Measurements from ENCODE around the gene SEZ6L2. TPM values are rescaled to one million over a fixed set of nuclear protein-coding genes. Genes with fewer than 3 reads are reported as not detected.
"Not testable (repeated sequence)": the region's sequence is repeated elsewhere in the genome, so short reads cannot be mapped to it uniquely, and the experiment has no call there.

The SEZ6L2 gene
- total RNA-seq, 4 donors from 2014 or later: 0.33 to 1.5 (median 0.79) TPM

DNA sequence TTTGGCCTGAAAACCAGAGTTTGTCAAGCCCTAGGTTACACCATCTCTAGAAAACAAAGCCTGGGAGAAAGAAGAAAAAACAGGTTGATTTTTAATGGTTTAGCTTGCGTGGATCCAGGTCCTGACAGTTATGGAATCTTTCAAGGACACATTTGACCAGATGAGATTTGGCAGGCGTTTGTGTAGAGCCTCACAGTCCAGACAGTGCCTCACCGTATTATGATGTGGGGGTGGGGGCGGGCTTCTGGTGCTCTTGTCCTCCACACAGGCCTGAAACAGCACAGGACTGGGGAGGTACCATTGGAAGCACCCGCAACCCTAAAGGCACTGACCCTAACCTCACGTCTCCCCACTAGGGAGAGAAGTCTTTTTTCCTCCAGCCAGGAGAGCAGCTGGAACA lies 59.5 kb downstream of the SEZ6L2 start:
- intact Hi-C loops (cut with DNase I): loop anchor here (10.0 kb wide), 1 partner anchor 185 kb away; the partner anchor contains the start of gene C16orf92
- Histone ChIP-seq H3K27ac (no peak overlapping the region), H3K4me1 (no peaks in the 10 kb centered on the region), H3K4me3 (replicated peaks in 1 of 3) (no peak overlapping the region), H3K27me3 (no peaks in the 10 kb centered on the region), H3K36me3 (peaks cover 52 to 73% of the 10 kb centered on the region in 2 donors), H3K9me3 (no peaks in the 10 kb centered on the region)
- no peak for TF ChIP-seq POLR2A (IDR thresholded peaks at IDR 0.05)
- WGBS, 2 donors: 91 to 94% methylated on average over 4 to 6 of the region's 6 CpGs
- DNase-seq: no peak

DNA sequence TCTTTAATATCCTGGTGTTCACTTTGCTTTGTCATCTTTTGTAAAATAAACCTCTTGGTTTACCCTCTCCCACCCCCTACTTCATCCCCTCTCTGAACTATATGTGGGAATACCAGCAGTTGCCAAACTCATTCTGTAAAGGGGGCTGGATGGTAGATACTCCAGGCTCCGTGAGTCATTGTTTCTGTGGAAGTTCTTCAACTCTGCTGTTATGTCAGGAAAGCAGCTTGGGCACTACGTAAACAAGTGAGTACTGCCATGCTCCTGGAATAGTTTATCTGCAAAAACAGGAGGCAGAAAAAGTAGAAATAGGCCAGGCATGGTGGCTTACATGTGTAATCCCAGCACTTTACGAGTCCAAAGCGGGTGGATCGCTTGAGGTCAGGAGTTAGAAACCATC lies 61.5 kb downstream of the SEZ6L2 start:
- H3K27ac ChIP-seq: no peak overlapping the region
- 93 to 98% methylated on average over 5 of the region's 5 CpGs for whole genome bisulfite sequencing, 2 donors
- H3K27me3 ChIP-seq: no peaks in the 10 kb centered on the region
- H3K9me3 ChIP-seq: no peaks in the 10 kb centered on the region
- H3K4me3 ChIP-seq (replicated peaks in 1 of 3): no peak overlapping the region
- DNase-seq: no peak
- peaks cover 56 to 73% of the 10 kb centered on the region in 2 donors for H3K36me3 ChIP-seq
- intact Hi-C loops (cut with DNase I): loop anchor here (10.0 kb wide), 1 partner anchor 187 kb away; the partner anchor contains the start of gene C16orf92
- no peaks in the 10 kb centered on the region for H3K4me1 ChIP-seq
- TF ChIP-seq POLR2A (IDR thresholded peaks at IDR 0.05): no peak
- TF ChIP-seq, protein P1, sequence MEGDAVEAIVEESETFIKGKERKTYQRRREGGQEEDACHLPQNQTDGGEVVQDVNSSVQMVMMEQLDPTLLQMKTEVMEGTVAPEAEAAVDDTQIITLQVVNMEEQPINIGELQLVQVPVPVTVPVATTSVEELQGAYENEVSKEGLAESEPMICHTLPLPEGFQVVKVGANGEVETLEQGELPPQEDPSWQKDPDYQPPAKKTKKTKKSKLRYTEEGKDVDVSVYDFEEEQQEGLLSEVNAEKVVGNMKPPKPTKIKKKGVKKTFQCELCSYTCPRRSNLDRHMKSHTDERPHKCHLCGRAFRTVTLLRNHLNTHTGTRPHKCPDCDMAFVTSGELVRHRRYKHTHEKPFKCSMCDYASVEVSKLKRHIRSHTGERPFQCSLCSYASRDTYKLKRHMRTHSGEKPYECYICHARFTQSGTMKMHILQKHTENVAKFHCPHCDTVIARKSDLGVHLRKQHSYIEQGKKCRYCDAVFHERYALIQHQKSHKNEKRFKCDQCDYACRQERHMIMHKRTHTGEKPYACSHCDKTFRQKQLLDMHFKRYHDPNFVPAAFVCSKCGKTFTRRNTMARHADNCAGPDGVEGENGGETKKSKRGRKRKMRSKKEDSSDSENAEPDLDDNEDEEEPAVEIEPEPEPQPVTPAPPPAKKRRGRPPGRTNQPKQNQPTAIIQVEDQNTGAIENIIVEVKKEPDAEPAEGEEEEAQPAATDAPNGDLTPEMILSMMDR (IDR thresholded peaks at IDR 0.05): no peak

DNA sequence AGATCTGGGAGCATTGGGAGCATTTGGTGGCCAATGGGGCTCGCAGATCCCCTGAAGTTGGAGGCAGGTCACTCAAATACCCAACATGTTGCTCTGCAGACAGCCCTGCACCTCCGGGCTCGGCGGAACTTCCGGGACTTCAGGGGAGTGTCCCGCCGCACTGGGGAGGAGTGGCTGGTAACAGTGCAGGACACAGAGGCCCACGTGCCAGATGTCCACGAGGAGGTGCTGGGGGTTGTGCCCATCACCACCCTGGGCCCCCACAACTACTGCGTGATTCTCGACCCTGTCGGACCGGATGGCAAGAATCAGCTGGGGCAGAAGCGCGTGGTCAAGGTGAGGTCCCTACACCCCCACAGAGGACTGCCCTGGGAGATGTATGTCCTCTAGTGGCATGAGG lies 62.7 kb downstream of the SEZ6L2 start:
- DNase-seq: no peak
- no peak overlapping the region for H3K27ac ChIP-seq
- no peaks in the 10 kb centered on the region for H3K27me3 ChIP-seq
- TF ChIP-seq, protein P1 (IDR thresholded peaks at IDR 0.05): no peak
- TF ChIP-seq POLR2A (IDR thresholded peaks at IDR 0.05): no peak
- WGBS, 2 donors: 83 to 88% methylated on average over 12 to 15 of the region's 15 CpGs
- peaks cover 46 to 66% of the 10 kb centered on the region in 2 donors for H3K36me3 ChIP-seq
- H3K4me1 ChIP-seq: no peaks in the 10 kb centered on the region
- intact Hi-C loops (cut with DNase I): loop anchor here (10.0 kb wide), 1 partner anchor 188 kb away; the partner anchor contains the start of gene C16orf92
- H3K9me3 ChIP-seq: no peaks in the 10 kb centered on the region
- no peak overlapping the region for H3K4me3 ChIP-seq (replicated peaks in 1 of 3)

DNA sequence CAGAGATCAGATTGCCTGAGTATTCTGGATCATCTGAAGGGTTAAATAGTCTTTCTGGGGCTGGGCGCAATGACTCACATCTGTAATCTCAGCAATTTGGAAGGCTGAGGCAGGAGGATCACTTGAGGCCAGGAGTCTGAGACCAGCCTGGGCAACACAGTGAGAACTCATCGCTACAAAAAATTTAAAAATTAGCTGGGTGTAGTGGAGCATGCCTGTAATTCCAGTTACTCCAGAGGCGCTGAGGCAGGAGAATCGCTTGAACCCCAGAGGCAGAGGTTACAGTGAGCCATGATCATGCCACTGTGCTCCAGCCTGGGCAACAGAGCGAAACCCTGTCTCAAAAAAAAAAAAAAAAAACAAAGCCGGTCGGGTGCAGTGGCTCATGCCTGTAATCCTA lies 63.4 kb downstream of the SEZ6L2 start:
- TF ChIP-seq POLR2A (IDR thresholded peaks at IDR 0.05): no peak
- TF ChIP-seq, protein P1 (IDR thresholded peaks at IDR 0.05): no peak
- DNase-seq: no peak
- no peak overlapping the region for H3K4me3 ChIP-seq (replicated peaks in 1 of 3)
- no peak overlapping the region for H3K27ac ChIP-seq
- H3K4me1 ChIP-seq: no peaks in the 10 kb centered on the region
- peaks cover 48 to 63% of the 10 kb centered on the region in 2 donors for H3K36me3 ChIP-seq
- H3K9me3 ChIP-seq: no peaks in the 10 kb centered on the region
- H3K27me3 ChIP-seq: no peaks in the 10 kb centered on the region
- intact Hi-C loops (cut with DNase I): loop anchor here (10.0 kb wide), 1 partner anchor 189 kb away; the partner anchor contains the start of gene C16orf92
- 76 to 87% methylated on average over 7 of the region's 7 CpGs for WGBS, 2 donors

DNA sequence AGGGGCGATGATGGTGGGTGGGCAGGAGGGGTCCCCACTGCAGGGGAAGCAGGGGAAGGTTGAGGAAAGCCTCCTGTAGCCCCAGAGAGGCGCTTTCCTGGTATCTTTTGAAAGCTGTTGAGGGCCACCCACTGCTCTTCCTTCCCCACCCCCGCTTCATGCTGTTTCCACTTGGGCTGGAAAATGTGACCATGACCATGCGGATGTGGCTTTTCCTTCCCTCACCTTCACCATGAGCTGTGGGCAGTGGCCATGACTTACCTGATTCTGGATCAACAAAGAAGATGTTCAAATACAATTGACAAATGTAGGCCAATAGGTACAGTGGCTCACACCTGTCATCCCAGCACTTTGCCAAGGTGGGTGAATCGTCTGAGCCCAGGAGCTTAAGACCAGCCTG lies 65.3 kb downstream of the SEZ6L2 start:
- H3K27me3 ChIP-seq: no peaks in the 10 kb centered on the region
- no peak overlapping the region for H3K27ac ChIP-seq
- TF ChIP-seq POLR2A (IDR thresholded peaks at IDR 0.05): no peak
- TF ChIP-seq, protein P1 (IDR thresholded peaks at IDR 0.05): no peak
- intact Hi-C loops (cut with DNase I): loop anchor here (10.0 kb wide), 1 partner anchor 191 kb away; the partner anchor contains the start of gene C16orf92
- H3K4me3 ChIP-seq (replicated peaks in 1 of 3): no peak overlapping the region
- H3K36me3 ChIP-seq: peaks cover 42 to 53% of the 10 kb centered on the region in 2 donors
- H3K9me3 ChIP-seq: no peaks in the 10 kb centered on the region
- no peaks in the 10 kb centered on the region for H3K4me1 ChIP-seq
- 92 to 94% methylated on average over 5 of the region's 5 CpGs for WGBS, 2 donors
- no peak for DNase-seq

DNA sequence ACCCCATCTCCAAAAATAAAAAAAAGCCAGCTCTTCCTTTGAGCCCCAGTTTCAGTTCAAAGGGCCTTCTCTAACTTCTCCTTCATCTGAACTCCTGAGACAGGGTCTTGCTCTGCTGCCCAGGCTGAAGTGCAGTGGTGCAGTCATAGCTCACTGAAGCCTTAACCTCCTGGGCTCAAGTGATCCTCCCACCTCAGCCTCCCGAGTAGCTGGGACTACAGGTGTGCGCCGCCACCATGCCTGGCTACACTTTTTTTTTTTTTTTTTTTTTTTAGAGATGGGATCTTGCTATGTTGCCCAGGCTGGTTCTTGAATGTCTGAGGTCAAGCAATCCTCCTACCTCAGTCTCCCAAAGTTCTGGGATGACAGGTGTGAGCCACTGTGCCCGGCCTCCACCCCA lies 66.1 kb downstream of the SEZ6L2 start:
- intact Hi-C loops (cut with DNase I): loop anchor here (10.0 kb wide), 1 partner anchor 192 kb away; the partner anchor contains the start of gene C16orf92

More for the DNA sequence above, 66.1 kb downstream of the SEZ6L2 start:
- not testable (repeated sequence) for H3K4me3 ChIP-seq (replicated peaks in 1 of 3); H3K4me1 ChIP-seq; H3K27ac ChIP-seq; H3K9me3 ChIP-seq; H3K27me3 ChIP-seq; DNase-seq
- peaks cover 39 to 45% of the 10 kb centered on the region in 2 donors for H3K36me3 ChIP-seq
- WGBS, 2 donors: 97 to 98% methylated on average over 4 of the region's 4 CpGs

All from thyroid gland (tissue), 4 donors.